Uterus (tissue), 2 donors: ENCODE results near the gene LMX1B.

Experiments
- CTCF ChIP-seq, 4 experiments: fragments of 200-600 bp in 2 of 4; fragments of 450-650 bp in 2 of 4; sonication (generic) in 2 of 4; IDR thresholded peaks; one replicate each; pipeline ENCODE4 v1.5.1; 2016 to 2019; ENCODE audit warnings: antibody characterized with exemption in 4 of 4, mild to moderate bottlenecking in 2 of 4, moderate library complexity in 1 of 4
- POLR2A ChIP-seq, 2 donors: fragments of 450-650 bp; IDR thresholded peaks; one replicate each; pipeline ENCODE4 v1.6.1; 2016; ENCODE audit warnings: antibody characterized with exemption in 2 of 2, mild to moderate bottlenecking in 1 of 2, moderate library complexity in 1 of 2

- no peak for TF ChIP-seq CTCF (IDR thresholded peaks at IDR 0.05)
- no peak for TF ChIP-seq POLR2A (IDR thresholded peaks at IDR 0.05)
These were observed 81.5 kb downstream of the LMX1B start for GRCh38 chr9:126695186-126695585.
